Measurements from ENCODE around the gene CACNA2D4. TPM values are rescaled to one million over a fixed set of nuclear protein-coding genes. Genes with fewer than 3 reads are reported as not detected.

Gene CACNA2D4
- total RNA-seq, 1 donor from 2014 or later, result 0.87 TPM

DNA sequence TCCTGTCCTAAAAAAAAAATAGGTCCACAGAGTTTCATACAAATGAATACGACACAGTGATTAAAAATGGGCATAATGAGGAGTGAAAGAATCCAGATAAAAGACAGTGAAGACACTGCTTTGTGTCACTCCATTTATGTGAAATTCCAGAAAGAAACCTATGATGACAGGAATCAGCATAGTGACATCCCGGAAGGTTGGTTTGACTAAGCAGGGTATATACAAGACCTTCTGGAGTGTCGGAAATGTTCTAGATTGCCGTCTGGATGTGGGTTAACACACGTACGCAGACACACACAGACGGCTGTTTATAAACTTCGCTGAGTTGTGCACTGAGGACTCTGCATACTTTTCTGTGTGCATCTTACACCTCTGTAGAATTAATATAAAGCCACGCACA is 13.2 kb upstream of the CACNA2D4 start:
- H3K27ac Mint-ChIP-seq, result no peak overlapping the region

DNA sequence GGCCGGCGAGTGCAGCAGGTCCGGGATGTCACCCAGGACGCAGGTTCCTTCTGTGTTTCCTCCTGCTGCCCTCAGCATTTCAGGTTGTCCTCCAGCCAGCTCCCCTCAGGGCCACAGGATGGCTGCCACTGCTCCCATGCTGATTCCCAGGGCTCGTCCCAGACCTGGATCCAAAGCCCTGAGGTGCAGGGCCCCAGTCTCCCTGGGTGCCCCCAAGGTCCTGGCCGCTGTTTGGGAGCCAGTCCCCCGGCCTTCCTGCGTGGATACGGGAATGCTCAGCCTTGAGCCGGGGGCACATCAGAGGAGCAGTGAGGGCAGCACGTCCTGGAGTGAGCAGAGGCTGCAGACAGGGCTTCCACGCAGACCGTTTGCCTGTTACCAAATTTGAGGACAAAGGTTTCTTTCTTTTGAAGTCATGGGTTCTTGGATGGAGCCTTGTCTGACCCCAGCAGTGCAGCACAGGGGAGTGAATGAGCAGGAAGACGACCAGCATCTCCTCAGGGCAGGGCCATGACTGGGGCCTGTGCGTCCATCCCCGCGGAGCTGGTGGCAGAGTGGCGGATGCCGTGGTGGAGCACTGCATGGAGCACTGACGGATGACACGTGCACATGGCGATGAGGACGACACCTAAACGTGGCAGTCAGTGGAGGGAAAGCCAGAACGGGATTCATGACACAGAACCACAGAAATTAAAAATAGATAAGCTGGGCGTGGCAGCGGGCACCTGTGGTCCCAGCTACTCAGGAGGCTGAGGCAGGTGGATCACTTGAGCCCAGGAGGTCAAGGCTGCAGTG is 12.5 kb upstream of the CACNA2D4 start:
- Mint-ChIP-seq H3K27me3 (peaks cover 35% of the 10 kb centered on the region), H3K9me3 (no peaks in the 10 kb centered on the region), H3K36me3 (peaks cover 4% of the 10 kb centered on the region), H3K4me1 (ENCODE audit: unreplicated experiment) (peaks cover 8% of the 10 kb centered on the region), H3K27ac (no peak overlapping the region), H3K4me3 (no peak overlapping the region)
- TF ChIP-seq, protein P1, sequence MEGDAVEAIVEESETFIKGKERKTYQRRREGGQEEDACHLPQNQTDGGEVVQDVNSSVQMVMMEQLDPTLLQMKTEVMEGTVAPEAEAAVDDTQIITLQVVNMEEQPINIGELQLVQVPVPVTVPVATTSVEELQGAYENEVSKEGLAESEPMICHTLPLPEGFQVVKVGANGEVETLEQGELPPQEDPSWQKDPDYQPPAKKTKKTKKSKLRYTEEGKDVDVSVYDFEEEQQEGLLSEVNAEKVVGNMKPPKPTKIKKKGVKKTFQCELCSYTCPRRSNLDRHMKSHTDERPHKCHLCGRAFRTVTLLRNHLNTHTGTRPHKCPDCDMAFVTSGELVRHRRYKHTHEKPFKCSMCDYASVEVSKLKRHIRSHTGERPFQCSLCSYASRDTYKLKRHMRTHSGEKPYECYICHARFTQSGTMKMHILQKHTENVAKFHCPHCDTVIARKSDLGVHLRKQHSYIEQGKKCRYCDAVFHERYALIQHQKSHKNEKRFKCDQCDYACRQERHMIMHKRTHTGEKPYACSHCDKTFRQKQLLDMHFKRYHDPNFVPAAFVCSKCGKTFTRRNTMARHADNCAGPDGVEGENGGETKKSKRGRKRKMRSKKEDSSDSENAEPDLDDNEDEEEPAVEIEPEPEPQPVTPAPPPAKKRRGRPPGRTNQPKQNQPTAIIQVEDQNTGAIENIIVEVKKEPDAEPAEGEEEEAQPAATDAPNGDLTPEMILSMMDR (conservative IDR thresholded peaks at IDR 0.05), result no peak
- peak; percentile 62 for DNase-seq (ENCODE audit: extremely low spot score, unreplicated experiment)

More for the DNA sequence above, 13.2 kb upstream of the CACNA2D4 start:
- DNase-seq (ENCODE audit: extremely low spot score, unreplicated experiment), result no peak
- Mint-ChIP-seq H3K27me3 (peaks cover 33% of the 10 kb centered on the region), H3K4me3 (no peak overlapping the region), H3K36me3 (peaks cover 4% of the 10 kb centered on the region), H3K4me1 (ENCODE audit: unreplicated experiment) (peaks cover 8% of the 10 kb centered on the region), H3K9me3 (no peaks in the 10 kb centered on the region)
- TF ChIP-seq, protein P1 (conservative IDR thresholded peaks at IDR 0.05), result no peak

DNA sequence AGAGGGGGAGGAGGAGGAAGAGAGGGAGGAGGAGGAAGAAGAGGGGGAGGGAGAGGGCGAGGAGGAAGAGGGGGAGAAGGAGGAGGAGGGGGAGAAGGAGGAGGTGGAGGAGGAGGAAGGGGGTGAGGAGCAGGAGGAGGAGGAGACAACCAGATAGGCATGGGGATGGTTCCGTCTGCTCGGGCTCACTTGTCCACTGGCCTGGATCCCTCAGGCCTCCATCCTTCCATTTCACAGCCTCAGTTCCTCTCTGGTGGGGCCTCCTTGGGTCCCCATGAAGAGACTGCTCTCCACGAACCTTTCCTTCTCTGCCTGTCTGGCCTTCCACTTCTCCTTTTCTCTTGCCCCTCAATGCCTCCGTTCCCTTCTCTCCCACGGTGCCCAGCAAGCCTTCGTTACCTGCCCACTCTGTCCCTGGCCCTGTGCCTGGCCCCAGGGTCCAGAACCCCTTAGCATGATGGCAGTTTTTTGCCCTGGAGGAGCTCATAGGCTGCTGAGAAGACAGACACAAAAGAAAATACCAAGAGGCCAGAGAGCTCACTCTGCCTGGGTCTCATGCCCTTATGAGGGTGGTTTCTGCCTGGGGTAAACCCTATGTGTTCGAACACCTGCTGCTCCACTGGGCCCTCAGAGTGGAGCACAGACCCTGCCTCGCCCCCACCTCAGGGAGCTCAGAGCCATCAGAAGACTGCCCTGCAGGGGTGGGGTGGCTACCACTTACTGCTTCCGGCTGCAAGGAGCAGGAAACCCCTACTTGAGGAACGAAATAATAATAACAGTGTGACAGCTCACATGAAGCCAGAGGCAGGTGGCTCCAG is 11.7 kb upstream of the CACNA2D4 start:
- H3K4me3 Mint-ChIP-seq, result no peak overlapping the region
- peaks cover 33% of the 10 kb centered on the region for H3K27me3 Mint-ChIP-seq
- no peaks in the 10 kb centered on the region for H3K9me3 Mint-ChIP-seq
- peaks cover 4% of the 10 kb centered on the region for H3K36me3 Mint-ChIP-seq
- H3K27ac Mint-ChIP-seq, result no peak overlapping the region
- TF ChIP-seq, protein P1 (conservative IDR thresholded peaks at IDR 0.05), result no peak
- H3K4me1 Mint-ChIP-seq (ENCODE audit: unreplicated experiment), result peaks cover 9% of the 10 kb centered on the region
- peak; percentile 45 for DNase-seq (ENCODE audit: extremely low spot score, unreplicated experiment)

DNA sequence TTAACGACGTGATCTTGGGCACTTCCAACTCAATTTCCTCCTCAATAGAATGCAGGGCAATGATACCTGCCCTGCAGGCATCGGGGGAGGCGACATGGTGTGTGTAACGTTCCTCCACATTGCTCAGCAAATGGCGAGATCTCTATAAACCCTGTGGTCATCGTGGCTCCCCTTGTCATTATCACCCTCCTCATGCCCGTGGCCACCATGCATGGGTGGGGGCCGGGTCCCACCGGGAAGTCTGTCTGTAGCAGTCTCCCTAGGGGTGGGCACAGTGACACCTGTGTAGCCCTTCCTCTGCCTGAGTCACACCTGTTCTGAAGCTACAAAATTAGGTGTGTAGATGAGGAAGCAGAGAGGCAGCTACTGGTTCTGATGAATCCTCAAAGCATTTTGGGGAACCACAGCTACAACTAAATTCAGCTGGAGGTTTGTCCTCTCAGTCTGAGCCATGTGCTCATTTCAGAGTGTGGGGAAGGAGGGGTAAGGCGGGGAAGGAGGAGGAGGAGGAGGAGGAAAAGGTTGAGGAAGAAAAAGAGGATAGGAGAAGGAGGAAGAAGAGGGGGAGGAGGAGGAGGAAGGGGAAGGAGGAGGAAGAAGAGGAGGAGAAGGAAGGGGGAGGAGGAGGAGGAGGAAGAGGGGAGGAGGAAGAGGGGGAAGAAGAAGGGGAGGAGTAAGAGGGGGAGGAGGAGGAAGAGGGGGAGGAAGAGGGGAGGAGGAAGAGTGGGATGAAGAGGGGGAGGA is 11.0 kb upstream of the CACNA2D4 start:
- H3K27ac Mint-ChIP-seq, result no peak overlapping the region
- peak; percentile 55 for DNase-seq (ENCODE audit: extremely low spot score, unreplicated experiment)
- H3K27me3 Mint-ChIP-seq, result peaks cover 39% of the 10 kb centered on the region
- TF ChIP-seq, protein P1 (conservative IDR thresholded peaks at IDR 0.05), result no peak
- no peaks in the 10 kb centered on the region for H3K9me3 Mint-ChIP-seq
- H3K36me3 Mint-ChIP-seq, result peaks cover 4% of the 10 kb centered on the region
- no peak overlapping the region for H3K4me3 Mint-ChIP-seq
- peaks cover 17% of the 10 kb centered on the region for H3K4me1 Mint-ChIP-seq (ENCODE audit: unreplicated experiment)

DNA sequence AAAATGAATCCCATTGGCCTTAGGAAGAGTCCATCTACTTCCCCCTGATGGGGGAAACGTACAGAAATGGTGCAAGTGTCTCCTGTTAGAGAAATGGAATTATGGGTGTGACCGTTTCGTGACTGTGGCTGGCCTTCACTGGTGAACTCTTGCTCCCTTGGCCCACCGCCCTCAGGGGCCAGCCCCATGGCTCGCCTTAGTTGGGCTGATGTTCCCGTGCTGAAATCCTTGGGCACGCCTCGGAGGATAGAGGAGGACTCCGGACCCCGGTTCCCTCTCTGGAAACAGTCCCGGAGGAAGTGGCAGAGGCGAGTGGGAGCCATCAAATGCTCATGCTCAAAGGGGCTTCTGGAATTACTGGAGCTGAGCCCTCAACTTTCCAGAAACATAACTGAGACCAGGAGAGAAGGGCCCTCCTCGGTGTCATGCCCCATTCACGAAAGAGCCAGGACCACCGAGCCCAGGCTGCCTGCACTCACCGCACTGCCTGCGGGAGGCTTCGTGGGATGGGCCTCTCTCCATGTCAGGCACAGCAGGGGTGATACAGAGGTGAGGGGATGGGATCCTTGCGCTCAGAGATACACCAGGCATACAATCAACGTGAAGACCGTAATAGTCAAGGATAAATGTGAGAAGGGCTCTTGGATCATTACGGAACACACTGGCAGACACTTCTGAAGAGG is 10.1 kb upstream of the CACNA2D4 start:
- TF ChIP-seq, protein P1 (conservative IDR thresholded peaks at IDR 0.05), result no peak
- Mint-ChIP-seq H3K27ac (no peak overlapping the region), H3K27me3 (peaks cover 42% of the 10 kb centered on the region), H3K4me3 (no peak overlapping the region), H3K4me1 (ENCODE audit: unreplicated experiment) (peaks cover 18% of the 10 kb centered on the region), H3K36me3 (peaks cover 4% of the 10 kb centered on the region), H3K9me3 (no peaks in the 10 kb centered on the region)
- peak; percentile 55 for DNase-seq (ENCODE audit: extremely low spot score, unreplicated experiment)
